Islet precursor cell (in vitro differentiated cells): ENCODE measurements around the gene ZNF766.
"Not testable (repeated sequence)": the region's sequence is repeated elsewhere in the genome, so short reads cannot be mapped to it uniquely, and the experiment has no call there.

Source experiments
- DNase-seq: peaks from one replicate; pipeline ENCODE4 v3.0.0-alpha.2; 2018

Gene ZNF766

GRCh38 chr19:52269338-52270261 lies at the start of gene ZNF766:
Gene ZNF766, plus strand, starts transcription at chr19:52269587. Its CDS starts 27 bp downstream, at chr19:52269614.
- DNase-seq: peak; percentile 97

DNA sequence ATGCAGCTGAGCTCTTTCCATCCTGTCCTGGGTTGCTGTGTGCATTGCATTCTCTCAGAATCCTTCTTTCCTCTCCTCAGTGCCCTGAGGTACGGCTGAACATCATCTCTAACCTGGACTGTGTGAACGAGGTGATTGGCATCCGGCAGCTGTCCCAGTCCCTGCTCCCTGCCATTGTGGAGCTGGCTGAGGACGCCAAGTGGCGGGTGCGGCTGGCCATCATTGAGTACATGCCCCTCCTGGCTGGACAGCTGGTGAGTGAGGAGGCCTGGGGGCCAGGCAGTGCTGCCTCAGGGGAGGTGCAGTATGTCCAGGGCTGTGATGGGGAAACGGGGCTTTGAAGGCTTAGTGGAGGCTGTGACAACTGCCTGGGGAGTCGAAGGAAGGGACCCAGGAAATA lies 49.8 kb upstream of the ZNF766 start:
- peak; percentile 40 for DNase-seq

GRCh38 chr19:52221031-52221430 lies 48.4 kb upstream of the ZNF766 start:
- DNase-seq: peak; percentile 42

GRCh38 chr19:52221831-52222375 lies 47.5 kb upstream of the ZNF766 start:
- peak; percentile 29 for DNase-seq

DNA sequence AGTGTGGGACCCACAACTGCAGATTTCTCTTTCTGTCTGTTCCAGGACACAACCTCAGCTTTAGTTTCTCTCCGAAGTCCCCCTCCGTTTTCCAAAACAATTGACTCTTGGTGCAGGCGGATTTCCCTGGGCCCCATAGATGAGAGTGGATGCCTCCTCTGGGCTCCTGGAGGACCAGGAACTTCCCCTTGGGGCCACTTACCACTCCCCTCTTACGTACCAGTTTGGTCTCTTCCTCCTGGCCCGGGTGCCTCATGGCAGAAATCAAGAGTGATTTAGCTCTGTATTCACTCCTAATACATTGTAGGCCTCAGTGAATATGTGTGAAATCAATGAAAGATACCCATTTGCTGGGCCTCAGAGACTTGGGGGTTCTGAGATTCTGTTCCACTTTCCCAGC lies 45.2 kb upstream of the ZNF766 start:
- DNase-seq: peak; percentile 18

- DNase-seq: peak; percentile 3
These were observed 42.7 kb upstream of the ZNF766 start for GRCh38 chr19:52226652-52227051.

DNA sequence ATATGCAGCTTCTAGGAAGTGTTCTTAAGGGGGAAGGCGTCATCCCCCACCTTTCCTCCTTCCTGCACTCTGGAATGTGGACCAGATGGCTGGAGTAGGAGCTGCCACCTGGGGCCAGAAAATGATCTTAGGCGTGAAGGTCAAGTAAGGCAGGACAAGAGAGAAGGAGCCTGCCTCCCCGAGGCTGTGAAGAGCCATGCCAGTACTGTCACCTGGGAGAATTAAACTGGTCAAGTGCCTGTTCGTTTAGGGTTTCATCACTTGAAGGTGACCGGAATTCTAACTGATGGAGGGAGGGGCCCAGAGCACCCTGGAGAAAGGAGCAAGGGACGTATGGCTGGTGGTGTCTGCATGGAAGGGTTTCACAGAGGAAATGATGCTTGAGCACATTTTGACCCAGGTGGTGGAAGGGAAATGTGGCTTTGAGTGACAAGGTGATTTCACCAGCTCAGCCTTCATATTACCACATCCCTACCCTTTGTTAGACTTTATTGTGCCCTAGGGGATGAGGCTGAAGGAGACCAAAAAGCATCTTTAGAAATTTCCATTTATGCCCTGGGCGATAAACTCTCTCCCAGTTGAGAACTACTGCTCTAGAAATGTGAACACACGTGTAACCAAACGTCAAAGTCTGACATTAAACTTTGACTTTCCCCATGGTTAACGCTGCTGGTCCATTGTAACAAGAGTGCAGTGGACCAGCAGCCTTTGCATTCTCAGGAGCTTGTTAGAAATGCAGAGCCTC lies 42.0 kb upstream of the ZNF766 start:
- DNase-seq: peak; percentile 37

GRCh38 chr19:52227980-52228379 lies 41.4 kb upstream of the ZNF766 start:
- peak; percentile 25 for DNase-seq

DNA sequence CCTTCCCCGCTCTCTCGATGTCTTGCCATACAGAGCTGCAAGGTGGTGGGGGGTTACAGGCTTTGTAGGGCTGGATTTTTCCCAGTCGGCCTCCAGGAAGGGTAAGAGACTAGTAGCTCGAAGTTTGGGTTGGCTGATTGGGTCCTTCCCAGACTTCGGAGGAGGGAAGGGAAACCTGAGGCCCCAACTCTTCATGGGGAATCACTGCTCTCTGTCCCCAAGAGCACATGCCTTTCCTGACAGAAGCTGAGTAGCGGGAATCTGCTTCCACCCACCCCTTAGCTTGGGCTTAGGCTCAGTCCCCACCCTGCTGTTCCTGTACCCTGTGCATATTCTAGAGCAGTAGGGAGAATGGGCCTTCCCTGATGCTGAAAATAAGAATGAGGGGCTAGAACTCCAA lies 39.9 kb upstream of the ZNF766 start:
- peak; percentile 31 for DNase-seq

GRCh38 chr19:52230685-52231084 lies 38.7 kb upstream of the ZNF766 start:
- DNase-seq: peak; percentile 25

GRCh38 chr19:52231154-52231910 lies 38.1 kb upstream of the ZNF766 start:
- no peak for DNase-seq

DNA sequence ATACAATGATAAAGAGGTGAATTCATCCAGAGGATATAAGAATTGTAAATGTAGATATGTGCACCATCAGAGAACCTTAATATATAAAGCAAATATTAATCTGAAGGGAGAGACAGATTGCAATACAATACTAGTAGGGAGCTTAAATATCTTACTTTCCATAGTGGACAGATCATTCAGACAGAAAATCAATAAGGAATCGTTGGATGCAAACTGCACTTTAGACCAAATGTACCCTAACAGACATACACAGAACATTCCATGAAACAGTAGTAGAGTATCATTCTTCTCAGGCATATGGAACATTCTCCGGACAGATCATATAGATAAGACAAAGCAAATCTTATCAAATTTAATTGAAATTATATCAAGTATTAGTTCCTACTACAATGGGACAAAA lies 35.0 kb upstream of the ZNF766 start:
- DNase-seq: no peak

GRCh38 chr19:52237197-52237596 lies 32.2 kb upstream of the ZNF766 start:
- DNase-seq: no peak

DNA sequence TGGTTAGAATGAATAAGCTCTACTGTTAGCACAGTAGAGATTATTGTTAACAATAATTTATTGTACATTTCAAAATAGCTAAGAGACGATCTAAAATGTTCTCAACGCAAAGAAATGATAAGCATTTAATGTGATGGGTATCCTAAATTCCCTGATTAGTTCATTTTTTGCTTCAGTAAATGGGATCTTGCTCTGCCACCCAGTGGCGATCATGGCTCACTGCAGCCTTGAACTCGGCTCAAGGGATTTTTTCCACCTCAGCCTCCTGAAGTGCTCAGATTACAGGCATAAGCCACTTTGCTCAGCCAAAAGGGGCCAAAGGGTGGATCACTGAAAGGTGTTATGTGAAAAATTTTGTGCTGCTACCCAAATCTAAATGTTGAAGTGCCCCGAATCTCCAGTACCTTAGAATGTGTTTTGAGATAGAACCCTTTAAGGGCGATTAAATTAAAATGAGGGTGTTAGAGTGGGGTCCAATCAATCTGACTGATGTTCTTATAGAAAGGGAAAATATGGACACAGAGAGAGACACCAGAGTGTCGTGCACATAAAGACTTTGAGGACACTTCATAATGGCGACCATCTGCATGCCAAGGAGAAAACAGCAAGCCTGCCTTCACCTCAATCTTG lies 31.5 kb upstream of the ZNF766 start:
- DNase-seq: peak; percentile 68

DNA sequence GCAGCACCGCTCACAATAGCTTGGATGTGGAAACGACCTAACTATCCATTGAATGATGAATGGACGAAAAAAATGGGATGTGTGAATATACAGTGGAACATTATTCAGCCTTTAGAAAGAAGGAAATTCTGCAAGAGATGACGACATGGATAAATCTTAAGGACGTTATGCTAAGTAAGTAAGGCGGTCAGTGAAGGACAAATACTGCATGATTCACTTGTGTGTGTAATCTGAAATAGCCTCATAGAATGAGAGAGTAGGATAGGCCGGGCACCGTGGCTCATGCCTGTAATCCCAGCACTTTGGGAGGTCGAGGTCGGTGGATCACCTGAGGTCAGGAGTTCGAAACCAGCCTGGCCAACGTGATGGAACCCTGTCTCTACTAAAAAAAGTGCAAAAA lies 25.4 kb upstream of the ZNF766 start:
- no peak for DNase-seq

GRCh38 chr19:52248241-52248640 lies 21.1 kb upstream of the ZNF766 start:
- DNase-seq: no peak

DNA sequence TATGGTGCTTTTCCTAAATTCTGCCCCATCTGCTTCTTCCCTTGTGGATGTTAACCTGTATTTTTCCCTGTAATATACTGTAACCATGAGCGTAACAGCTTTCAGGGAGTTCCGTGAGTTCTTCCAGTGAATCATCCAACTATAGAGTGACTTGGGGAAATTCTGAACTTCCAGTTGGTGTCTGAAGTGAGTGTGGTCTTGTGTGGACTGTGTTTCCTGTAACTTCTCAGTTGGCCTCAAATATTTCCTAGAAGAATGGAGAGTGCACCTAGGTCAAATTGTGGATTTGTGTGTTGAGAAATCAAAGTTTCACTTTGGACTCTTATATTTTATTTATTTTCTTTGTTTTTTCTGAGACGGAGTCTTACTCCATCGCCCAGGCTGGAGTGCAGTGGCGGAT lies 11.0 kb upstream of the ZNF766 start:
- DNase-seq: no peak

GRCh38 chr19:52265556-52265955 lies 3.8 kb upstream of the ZNF766 start:
- not testable (repeated sequence) for DNase-seq

- DNase-seq: no peak
These were observed 989 bp downstream of the ZNF766 start for GRCh38 chr19:52270266-52270885.

GRCh38 chr19:52273301-52273700 lies 3.9 kb downstream of the ZNF766 start:
- no peak for DNase-seq

- DNase-seq: no peak
These were observed 4.8 kb downstream of the ZNF766 start for GRCh38 chr19:52274191-52274590.

GRCh38 chr19:52275988-52276387 lies 6.6 kb downstream of the ZNF766 start:
- DNase-seq: no peak
